ENCODE results near the gene SLC35A3.

GRCh38 chr1:99979091-99979490 lies 9.3 kb downstream of the SLC35A3 start:
- TF ChIP-seq CTCF (optimal IDR thresholded peaks at IDR 0.05 in 1 of 3, IDR thresholded peaks at IDR 0.05 in 1 of 3, conservative IDR thresholded peaks at IDR 0.05 in 1 of 3; ENCODE audit: extremely low read depth in 1 of 3, insufficient read depth in 2 of 3, low read length in 3 of 3): no peak
- TF ChIP-seq EZH2 (IDR thresholded peaks at IDR 0.05; ENCODE audit: low read length): no peak

Data from keratinocyte (primary cell).